Measurements from ENCODE around the gene KLHDC4. TPM values are rescaled to one million over a fixed set of nuclear protein-coding genes. Genes with fewer than 3 reads are reported as not detected.
A peak's percentile ranks its signal among the peaks of the same experiment; 100 is the strongest.

KLHDC4 gene
- total and polyA plus RNA-seq, 9 of the 15 experiments (the other 6 are each of a cell fraction or from before 2014, with no cell fraction given), result 1.3 to 68.1 (median 32.8) TPM

DNA sequence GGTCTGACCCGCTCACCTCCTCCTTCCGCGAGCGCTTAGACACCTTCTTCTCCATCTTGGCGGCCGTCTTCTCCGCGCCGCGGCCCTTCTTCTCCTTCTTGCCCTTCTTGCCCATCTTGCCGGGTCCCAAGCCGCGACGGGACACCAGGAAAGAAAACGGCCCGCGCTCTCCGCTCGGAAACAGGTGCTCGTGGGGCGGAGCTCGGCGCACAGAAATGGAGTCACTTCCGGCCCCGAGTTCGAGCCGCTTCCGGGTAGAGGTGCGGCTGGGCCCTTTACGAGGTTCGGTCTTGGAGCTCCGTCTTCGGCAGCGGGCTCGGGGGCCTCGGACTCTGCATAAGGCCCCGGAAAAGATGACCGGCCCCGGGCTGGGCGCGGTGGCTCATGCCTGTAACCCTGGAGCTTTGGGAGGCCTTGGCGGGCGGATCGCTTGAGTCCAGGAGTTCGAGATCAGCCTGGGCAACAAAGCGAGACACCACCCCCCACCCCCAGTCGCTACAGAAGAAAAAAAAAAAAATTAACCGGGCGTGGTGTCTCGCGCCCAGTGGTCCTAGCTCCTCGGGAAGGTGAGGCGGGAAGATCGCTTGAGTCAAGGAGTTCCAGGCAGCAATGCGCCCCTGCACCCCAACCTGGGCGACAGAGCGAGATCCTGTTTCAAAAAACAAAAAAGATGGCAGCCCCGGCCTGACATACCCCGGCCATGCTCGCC, at the start of gene KLHDC4 (continued):
- TF ChIP-seq ZNF318 (IDR thresholded peaks at IDR 0.05; ENCODE audit: borderline replicate concordance in 1 of 2, low read depth in 1 of 2) (no peak), TGIF2 (CRISPR knock-in tag; IDR thresholded peaks at IDR 0.05) (no peak), PURB (CRISPR knock-in tag; IDR thresholded peaks at IDR 0.05; ENCODE audit: low read depth) (no peak), ZNF121 (CRISPR knock-in tag; conservative IDR thresholded peaks at IDR 0.05) (peak; percentile 69; the same call in 1 of the 2 replicates), RFX5 (IDR thresholded peaks at IDR 0.05; ENCODE audit: low read depth, low read length) (no peak), FOS (IDR thresholded peaks at IDR 0.05; ENCODE audit: extremely low read depth, insufficient read length) (no peak), NRF1 (conservative IDR thresholded peaks at IDR 0.05 in 1 of 2, IDR thresholded peaks at IDR 0.05 in 1 of 2) (peak in 1 of 2 experiments; percentile 33; a peak in 1 of 4 replicates), CREB1 (IDR thresholded peaks at IDR 0.05) (peak; percentile 97), CREB1 (CRISPR knock-in tag; IDR thresholded peaks at IDR 0.05) (peak; percentile 99), NR3C1 (CRISPR knock-in tag; IDR thresholded peaks at IDR 0.05) (no peak), HMGN3 (IDR thresholded peaks at IDR 0.05; ENCODE audit: borderline replicate concordance, extremely low read depth, insufficient read length, low read depth, low read length) (no peak), ZNF431 (CRISPR knock-in tag; IDR thresholded peaks at IDR 0.05) (no peak)
- TF ChIP-seq, protein P1, sequence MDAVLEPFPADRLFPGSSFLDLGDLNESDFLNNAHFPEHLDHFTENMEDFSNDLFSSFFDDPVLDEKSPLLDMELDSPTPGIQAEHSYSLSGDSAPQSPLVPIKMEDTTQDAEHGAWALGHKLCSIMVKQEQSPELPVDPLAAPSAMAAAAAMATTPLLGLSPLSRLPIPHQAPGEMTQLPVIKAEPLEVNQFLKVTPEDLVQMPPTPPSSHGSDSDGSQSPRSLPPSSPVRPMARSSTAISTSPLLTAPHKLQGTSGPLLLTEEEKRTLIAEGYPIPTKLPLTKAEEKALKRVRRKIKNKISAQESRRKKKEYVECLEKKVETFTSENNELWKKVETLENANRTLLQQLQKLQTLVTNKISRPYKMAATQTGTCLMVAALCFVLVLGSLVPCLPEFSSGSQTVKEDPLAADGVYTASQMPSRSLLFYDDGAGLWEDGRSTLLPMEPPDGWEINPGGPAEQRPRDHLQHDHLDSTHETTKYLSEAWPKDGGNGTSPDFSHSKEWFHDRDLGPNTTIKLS (IDR thresholded peaks at IDR 0.05; ENCODE audit: borderline replicate concordance, low read depth), result no peak
- TF ChIP-seq, protein P2, sequence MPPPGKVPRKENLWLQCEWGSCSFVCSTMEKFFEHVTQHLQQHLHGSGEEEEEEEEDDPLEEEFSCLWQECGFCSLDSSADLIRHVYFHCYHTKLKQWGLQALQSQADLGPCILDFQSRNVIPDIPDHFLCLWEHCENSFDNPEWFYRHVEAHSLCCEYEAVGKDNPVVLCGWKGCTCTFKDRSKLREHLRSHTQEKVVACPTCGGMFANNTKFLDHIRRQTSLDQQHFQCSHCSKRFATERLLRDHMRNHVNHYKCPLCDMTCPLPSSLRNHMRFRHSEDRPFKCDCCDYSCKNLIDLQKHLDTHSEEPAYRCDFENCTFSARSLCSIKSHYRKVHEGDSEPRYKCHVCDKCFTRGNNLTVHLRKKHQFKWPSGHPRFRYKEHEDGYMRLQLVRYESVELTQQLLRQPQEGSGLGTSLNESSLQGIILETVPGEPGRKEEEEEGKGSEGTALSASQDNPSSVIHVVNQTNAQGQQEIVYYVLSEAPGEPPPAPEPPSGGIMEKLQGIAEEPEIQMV (tag; conservative IDR thresholded peaks at IDR 0.05; ENCODE audit: low read depth), result no peak
